Measurements from ENCODE around the gene CCT2. TPM values are rescaled to one million over a fixed set of nuclear protein-coding genes. Genes with fewer than 3 reads are reported as not detected.
A peak's percentile ranks its signal among the peaks of the same experiment; 100 is the strongest.

CCT2 gene
- total and polyA plus RNA-seq, 9 of the 15 experiments (the other 6 are each of a cell fraction or from before 2014, with no cell fraction given) = 341 to 738 (median 490) TPM

DNA sequence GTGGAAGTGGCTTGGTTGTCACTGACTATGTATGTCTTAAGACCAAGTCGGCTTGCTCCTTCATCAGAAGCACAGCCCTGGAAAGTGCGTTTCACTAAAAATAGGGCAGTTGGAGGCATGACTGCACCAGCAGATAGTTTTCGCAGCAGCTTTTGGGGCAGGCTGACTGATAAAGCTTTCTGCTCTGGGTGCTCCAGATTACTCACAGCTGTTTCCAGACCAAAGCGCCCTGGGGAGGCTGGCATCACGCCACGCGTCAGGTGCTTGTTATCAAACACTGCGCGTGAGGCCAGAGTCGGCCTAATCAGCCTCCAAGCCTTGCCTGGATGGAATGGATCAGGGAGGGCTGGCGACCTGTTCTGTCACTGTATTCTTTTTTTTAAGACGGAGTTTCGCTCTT is 38.7 kb downstream of the CCT2 start (continued):
- peak; percentile 92 for TF ChIP-seq ZEB2 (IDR thresholded peaks at IDR 0.05)
- TF ChIP-seq SMARCA5 (IDR thresholded peaks at IDR 0.05) = no peak
- TF ChIP-seq ATF1 (CRISPR knock-in tag; IDR thresholded peaks at IDR 0.05) = no peak
- peak; percentile 81 for TF ChIP-seq ATF1 (tag; IDR thresholded peaks at IDR 0.05)
- TF ChIP-seq NBN (IDR thresholded peaks at IDR 0.05; ENCODE audit: low read depth) = peak; percentile 91; the same call in 1 of the 2 replicates
- TF ChIP-seq ARID1B (IDR thresholded peaks at IDR 0.05) = peak; percentile 99
- TF ChIP-seq PRPF4 (IDR thresholded peaks at IDR 0.05; ENCODE audit: insufficient read depth, low read depth, low read length, poor library complexity, severe bottlenecking) = no peak
- peak; percentile 63; the same call in 1 of the 2 replicates for TF ChIP-seq ZNF384 (IDR thresholded peaks at IDR 0.05; ENCODE audit: low read depth, low read length)
- TF ChIP-seq, protein P1, sequence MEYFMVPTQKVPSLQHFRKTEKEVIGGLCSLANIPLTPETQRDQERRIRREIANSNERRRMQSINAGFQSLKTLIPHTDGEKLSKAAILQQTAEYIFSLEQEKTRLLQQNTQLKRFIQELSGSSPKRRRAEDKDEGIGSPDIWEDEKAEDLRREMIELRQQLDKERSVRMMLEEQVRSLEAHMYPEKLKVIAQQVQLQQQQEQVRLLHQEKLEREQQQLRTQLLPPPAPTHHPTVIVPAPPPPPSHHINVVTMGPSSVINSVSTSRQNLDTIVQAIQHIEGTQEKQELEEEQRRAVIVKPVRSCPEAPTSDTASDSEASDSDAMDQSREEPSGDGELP (CRISPR knock-in tag; IDR thresholded peaks at IDR 0.05; ENCODE audit: borderline replicate concordance) = peak; percentile 100
- TF ChIP-seq, protein P2, sequence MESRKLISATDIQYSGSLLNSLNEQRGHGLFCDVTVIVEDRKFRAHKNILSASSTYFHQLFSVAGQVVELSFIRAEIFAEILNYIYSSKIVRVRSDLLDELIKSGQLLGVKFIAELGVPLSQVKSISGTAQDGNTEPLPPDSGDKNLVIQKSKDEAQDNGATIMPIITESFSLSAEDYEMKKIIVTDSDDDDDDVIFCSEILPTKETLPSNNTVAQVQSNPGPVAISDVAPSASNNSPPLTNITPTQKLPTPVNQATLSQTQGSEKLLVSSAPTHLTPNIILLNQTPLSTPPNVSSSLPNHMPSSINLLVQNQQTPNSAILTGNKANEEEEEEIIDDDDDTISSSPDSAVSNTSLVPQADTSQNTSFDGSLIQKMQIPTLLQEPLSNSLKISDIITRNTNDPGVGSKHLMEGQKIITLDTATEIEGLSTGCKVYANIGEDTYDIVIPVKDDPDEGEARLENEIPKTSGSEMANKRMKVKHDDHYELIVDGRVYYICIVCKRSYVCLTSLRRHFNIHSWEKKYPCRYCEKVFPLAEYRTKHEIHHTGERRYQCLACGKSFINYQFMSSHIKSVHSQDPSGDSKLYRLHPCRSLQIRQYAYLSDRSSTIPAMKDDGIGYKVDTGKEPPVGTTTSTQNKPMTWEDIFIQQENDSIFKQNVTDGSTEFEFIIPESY (CRISPR knock-in tag; IDR thresholded peaks at IDR 0.05) = peak; percentile 53; the same call in 1 of the 2 replicates
